GM19043 (cell line): Measurements from ENCODE around the gene ESRRB.

Source experiments
- ATAC-seq: cut with Tn5 transposase; IDR thresholded peaks from one replicate; pipeline ENCODE4 v1.9.1; 2021; ENCODE audit warnings: low read depth; ENCODE audit not compliant: unreplicated experiment

Gene ESRRB

DNA sequence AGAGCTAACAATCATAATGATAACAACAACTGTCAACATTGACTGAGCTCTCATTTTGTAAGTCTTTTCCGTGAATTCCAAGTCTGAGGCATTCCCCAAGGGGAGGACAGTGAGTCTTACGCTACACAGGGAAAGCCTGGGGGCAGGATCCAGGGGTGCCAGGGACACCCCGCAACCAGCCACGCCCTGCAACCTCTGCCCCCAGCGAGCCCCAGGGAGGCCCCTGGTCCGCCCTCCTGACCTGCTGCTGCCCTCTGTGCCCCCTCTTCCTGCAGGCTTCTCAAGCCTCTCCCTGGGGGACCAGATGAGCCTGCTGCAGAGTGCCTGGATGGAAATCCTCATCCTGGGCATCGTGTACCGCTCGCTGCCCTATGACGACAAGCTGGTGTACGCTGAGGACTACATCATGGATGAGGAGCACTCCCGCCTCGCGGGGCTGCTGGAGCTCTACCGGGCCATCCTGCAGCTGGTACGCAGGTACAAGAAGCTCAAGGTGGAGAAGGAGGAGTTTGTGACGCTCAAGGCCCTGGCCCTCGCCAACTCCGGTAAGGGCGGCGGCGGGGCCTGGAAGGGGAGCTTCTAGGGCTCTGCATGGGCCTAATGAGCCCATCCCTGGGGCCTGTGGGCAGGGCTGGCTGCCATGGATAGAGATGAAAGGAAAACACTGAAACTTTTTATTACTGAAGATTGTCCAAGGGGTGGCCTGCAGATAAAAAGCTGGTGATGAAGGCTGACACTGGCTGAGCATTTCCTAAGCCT is 115.4 kb downstream of the ESRRB start:
- no peak for ATAC-seq

DNA sequence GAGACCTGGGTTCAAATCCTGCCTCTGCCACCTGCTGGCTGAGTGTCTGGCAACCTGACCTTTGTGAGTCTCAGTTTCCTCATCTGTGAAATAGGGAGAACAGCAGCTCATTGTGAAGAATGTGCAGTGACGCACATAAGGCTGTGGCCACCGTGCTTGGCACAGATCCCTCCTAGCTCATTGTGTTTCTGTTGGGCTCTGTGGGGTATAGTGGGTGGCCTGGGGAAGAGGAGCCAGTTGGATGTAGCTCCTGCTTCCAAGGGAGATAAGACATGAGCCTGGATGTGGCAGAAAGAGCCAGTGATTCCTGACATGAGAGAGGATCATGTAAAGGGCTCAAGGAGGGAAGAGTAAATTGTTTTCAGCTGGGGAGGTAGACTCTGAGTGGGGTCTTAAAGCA is 120.0 kb downstream of the ESRRB start:
- no peak for ATAC-seq

DNA sequence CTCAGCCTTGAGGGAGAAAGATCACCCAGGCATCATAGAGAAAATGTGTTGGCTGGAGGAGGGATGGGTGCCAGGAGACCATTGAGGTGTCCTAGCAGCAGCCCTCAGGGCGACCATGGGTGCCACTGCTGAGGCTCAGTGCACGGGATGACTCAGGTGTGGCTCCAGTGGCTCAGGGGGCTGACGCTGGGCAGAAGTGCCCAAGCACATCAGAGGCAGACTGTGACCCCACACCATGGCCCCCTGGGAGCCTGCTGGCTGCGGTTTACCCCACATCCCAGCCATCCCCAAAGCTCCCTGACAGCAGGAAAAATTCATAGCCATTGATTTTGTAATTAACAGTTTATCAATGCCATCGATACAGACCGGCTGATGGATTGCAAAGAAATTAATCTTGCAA is 120.7 kb downstream of the ESRRB start:
- no peak for ATAC-seq

DNA sequence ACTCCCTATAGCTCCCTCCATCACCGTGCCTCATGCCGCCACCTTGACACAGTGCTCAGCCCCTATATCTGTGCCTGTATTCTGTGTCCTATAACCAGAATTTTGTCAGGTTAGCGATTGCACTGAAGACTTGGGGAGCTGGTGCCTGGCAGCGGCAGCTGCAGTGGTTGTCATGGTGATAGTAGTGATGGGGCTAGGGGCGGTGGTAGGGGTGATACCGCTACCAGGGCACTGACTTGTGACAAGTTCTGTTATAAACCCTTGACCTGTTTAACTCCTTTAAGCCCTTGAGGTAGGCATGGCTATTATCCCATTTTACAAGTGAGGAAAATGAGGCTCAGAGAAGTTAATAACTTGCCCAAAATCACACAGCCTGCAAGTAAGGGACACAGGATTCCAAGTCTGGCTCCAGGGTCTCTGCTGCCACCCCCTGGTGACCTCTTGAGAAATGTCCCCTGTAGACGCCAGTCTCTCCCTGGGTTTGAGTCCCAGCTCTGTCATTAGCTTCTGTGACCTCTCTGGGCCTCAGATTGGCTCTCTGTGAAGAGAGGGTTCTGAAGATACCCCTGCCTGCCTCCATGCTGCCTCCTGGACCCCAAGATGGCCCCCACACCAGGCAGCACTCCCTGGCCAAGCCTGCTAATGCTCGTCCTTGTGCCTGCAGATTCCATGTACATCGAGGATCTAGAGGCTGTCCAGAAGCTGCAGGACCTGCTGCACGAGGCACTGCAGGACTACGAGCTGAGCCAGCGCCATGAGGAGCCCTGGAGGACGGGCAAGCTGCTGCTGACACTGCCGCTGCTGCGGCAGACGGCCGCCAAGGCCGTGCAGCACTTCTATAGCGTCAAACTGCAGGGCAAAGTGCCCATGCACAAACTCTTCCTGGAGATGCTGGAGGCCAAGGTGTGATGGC is 121.9 kb downstream of the ESRRB start:
- ATAC-seq, result no peak

DNA sequence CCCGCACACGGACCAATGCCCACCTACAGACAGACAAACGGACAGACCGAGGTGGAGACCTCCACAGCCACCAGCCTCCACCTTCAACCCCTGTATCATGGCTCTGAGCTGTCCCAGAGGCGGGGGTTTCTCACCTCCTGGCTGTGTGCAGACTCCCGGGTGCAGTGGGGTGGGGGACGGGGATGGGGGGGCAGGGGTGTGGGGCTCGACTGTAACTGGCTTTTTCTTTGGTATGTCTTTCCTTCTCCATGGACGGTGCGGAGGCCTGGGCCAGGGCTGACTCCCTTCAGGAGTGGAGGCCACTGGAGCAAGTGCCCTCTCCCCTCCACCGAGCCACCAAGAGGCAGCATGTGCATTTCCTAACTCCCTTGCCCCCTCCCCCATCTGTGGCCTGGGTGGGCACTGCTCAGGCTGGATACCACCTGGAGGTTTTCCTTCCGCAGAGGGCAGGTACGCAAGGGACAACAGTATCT is 122.6 kb downstream of the ESRRB start:
- no peak for ATAC-seq

DNA sequence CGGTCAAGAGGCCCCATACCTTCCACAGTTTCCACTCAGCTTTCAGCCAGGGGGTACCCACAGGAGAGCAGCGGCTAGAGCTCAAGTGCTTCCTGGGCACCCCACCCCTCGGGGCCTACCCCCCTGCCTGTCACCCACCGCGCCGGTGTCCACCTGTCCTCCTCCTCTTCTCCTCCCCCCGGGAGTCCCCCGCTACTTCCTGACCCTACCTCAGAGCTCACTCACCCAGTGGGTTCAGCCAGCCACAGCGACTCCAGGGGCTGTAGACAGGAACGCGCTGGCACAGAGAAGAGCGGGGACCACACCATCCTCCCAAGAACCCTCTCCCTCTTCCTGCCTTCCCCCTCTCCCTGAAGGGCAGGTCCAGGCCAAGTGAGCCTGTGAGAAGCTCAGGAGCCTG is 123.0 kb downstream of the ESRRB start:
- ATAC-seq, result no peak

DNA sequence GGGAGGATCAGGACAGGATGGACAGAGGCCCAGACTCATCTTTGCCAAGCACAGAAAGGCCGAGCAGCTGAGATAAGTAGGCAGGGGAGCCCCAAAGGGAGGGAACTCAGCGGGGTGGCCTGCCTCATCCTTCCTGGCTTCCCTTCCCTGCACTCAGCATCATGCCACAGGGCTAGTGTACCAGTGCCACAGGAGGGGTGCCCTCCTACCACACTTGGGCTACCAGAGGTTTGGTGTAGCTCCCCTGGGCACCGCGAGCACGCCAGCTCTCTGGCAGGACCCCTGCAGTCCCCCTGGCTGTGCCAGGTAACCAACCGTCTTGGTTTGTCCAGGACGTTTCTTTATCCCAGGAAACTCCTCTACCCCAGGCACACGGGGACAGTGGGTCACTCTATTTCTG is 123.5 kb downstream of the ESRRB start:
- ATAC-seq, result no peak

DNA sequence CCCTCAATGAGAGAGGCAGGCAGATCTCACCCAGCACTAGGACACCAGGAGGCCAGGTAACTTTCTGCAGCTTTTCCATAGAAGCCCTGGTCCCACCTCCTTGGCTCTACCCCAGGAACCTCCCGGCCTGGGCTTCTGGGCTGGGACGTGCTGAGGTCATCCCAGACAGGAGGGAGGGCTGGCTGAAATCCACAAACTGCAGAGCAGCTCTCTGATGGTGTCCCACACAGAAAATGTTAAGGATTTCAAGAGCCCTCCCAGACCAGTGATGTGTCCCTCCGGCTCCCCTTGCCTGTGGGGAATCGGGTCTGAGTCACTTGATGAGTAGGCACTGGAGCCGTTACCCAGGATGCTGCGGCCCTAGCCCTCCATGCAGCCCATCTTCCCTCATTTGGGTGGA is 124.1 kb downstream of the ESRRB start:
- no peak for ATAC-seq

DNA sequence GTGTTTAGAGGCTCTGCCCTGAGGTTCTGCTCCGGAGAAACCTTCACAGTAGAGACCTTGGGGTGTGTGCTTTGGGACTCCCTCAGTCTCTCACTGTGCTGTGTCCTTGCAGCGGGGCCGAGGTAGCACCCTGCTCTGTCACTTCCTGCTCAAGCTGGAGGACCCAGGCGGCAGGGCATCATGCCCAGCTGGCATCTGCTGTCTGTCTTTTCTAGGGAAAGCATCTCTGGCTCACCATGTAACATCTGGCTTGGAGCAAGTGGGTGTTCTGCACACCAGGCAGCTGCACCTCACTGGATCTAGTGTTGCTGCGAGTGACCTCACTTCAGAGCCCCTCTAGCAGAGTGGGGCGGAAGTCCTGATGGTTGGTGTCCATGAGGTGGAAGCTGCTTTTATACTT is 124.5 kb downstream of the ESRRB start:
- no peak for ATAC-seq

DNA sequence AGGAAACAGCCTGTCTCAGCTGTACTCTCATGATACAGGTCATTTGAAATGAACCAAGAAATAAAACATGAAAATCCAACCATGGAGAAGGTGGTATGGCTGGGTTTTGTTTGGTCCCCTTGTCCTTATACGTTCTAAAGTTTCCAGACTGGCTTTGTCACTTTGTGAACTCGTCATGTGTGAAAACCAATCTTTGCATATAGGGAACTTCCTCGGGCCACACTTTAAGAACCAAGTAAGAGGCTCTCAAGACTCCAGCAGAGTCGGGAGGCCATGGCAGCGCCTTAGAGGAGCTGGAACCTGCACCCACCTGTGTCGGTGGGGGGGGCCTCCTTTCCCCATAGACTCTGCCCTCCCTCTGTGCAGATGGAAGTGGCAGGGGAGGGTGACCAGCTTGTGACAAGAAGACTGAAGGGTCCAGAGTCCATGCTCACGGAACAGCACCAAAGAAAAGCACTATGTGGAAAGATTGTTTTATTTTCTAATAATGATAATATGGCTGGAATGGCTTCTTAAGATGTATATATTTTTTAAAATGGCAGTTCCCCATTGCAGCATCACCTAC is 125.3 kb downstream of the ESRRB start:
- ATAC-seq, result no peak

DNA sequence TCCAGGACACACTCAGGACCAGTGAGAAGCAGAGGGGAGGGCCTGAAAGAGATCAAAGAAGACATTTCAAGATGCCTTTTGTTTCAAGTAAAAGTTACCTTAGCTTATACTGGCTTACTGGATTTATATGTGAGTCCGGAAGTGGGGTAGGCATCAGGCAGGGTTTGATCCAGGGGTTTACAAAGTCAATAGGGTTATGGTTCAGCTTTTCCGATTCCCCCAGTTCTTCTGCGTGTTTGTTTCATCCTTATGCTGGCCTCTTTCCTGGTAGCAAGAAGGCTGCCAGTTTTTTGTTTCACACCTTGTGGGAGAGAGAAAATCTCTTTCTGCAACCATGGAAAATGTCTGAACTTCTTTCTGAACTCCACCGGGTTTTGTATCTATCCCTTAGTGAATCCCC is 126.3 kb downstream of the ESRRB start:
- no peak for ATAC-seq

DNA sequence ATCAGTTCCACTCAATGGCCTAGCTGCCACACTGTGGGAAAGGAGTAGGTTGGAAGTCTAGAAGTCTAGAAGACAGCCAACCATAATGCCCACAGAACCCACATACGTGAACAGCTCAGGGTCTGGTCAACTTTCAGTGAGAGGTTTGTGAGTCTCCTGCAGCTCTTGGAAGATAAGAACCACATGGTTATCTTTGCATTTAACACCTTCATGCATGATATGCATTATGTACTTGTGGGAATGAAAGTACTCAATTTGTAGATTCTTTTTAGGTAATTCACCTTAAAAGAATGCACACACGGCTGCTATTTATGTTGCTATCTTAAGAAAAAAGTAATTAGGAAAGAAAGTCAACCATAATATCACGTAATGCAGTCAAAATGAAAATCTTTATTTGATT is 126.7 kb downstream of the ESRRB start:
- ATAC-seq, result no peak

DNA sequence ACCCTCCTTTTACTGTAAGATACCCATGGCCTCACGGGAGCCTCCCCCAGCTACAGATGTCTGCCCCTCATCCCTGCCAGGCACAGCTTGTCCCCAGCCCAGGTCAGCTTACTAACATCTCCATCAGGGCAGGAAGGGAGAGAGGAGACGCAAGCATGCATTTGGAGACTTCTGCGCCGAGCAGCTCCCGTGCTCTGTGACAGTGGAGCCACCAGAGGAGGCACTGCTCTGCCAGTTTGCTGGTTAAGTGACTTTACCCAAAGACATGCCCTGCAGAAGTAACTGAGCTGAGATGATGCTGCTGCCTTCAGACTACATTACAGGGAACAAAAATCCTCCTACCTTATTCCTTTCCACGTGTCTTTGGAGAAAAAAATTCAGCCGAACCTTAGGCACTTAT is 133.4 kb downstream of the ESRRB start:
- no peak for ATAC-seq

DNA sequence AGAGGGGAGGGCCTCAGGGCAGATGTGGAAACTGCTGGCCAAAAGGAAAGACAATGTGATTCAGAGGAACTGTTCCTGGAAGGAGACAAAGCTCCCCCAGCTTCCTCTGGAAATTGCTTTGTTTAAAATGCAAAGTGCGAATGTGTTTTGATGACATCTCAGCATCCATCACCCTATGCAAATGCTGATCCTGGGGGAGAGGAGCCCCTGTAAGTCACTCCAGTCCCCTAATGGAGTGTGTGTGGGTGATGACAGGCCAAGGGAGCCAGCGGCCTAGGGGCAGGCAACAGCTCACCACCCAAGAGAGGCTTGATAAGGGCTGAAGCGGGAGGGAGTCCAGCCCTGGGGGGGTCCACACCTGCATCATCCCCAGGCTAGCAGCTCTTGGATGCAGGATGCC is 134.2 kb downstream of the ESRRB start:
- ATAC-seq, result no peak

DNA sequence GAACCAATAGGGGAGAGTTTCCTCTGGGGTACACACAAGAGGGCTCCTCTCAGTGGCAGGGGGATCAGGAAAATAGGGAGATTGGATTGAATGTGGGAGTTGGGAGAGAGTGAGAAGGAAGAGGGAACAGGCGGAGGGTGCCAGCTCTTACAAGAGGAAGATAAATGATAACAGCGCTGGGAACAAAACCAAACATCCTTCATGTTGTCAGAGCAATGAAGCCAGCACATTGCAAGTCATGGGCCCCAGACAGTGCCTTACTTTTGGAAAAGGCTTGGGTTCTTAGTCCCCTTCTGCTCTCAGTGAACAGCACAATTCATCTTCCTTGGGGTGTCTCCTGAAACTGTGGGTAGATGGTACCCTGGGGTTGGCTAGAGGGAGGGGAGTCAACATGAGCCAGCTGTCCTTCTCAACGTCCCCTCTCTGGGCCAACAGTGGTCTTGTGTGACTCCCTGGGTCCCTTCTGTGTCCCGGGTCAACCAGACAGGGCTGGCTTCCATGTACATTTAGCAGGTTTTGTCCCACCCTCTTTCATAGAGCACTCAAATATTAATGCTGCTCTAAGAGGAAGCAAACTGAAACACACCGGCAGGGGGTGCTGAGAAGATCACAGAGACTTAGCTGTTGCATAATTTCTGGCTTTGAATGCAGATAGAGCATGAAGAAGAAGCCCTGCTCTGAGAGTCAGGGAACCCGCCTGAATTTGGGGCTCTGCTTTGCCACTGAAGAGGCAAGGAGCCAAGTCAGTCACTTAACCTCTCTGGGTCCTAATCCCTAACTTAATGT is 138.5 kb downstream of the ESRRB start:
- no peak for ATAC-seq

DNA sequence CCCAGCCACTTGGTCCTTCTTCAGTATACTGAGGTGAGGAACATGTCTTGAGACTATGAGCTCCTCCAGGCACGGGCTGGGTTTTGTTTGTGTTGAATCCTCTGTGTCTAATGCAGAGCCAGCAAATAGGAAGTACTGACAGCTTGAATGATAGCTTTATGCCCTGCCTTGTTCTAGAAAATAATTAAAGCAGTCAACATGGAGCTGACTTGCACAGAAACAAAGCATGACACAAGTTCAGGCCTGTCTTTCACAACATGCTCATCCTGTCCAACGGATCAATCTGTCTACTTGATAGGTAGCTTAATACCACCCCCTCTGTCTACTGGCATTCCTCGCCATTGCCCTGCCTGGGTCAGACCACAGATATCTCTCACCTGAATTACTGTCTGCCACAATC is 140.9 kb downstream of the ESRRB start:
- ATAC-seq, result no peak

DNA sequence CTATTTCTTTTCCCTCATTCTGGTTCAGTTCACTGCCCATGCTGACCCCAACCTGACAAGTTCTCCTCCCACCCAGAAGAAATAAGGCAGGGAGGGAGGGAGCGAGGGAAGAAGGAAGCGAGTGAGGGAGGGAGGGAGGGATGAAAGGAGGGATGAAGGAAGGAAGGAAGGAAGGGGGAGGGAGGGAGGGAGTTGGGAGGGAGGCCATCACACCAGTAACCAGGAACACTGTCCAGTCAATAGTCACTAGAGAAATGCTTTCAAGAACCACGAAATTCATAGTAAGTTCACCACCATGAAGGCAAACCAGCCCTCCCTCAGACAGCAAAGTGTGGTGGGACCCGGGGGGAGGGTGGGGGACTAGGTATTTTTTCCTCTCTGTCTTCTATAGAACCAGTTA is 142.4 kb downstream of the ESRRB start:
- ATAC-seq, result no peak

DNA sequence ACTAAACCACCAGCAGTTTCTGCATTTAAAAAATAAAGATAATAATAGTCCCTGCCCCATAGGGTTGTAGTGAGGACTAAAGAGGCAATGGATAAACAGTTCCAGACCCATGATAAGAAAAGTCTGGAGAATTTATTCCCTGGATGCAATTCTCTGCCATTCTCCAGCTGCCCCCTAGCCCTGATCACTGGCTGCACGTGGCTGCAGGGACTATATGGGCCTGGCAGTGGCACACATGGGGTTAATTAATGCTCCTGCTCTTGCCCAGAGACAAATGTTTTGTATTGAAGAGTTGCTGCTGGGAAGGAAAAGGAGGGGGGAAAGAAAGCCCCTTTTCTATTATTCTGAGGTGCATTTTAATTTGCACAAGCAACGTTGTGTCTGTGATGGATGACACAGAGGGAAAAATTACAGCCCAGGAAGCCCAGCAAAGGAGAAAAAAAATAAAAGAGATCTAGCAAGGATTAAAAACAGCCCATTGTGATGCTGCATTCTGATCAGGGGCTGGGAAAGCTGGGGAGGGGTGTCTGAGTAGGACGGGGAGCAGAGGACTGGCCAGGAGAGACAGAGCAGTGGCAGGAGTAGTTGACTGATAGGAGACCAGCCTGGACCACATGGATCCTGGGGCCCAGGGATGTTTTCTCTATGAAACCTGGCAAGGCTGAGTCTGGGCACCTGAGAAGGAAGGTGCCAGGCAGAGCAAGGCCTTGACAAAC is 149.3 kb downstream of the ESRRB start:
- ATAC-seq, result no peak

DNA sequence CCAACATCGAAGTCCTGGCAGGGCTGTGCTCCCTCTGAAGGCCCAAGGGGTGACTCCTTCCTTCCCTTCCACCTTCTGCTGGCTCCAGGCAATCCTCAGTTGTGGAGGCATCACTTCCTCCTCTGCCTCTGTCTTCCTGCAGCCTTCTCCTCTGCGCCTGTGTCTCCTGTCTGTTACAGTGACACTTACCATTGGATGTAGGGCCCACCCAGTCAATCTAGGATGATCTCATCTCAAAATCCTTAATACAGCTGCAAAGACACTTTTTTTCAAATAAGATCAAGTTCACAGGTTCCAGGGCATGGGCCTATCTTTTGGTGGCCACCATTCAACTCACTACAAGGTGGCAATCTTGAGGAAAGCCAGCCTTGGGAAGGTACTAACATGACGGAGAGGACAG is 155.1 kb downstream of the ESRRB start:
- no peak for ATAC-seq

DNA sequence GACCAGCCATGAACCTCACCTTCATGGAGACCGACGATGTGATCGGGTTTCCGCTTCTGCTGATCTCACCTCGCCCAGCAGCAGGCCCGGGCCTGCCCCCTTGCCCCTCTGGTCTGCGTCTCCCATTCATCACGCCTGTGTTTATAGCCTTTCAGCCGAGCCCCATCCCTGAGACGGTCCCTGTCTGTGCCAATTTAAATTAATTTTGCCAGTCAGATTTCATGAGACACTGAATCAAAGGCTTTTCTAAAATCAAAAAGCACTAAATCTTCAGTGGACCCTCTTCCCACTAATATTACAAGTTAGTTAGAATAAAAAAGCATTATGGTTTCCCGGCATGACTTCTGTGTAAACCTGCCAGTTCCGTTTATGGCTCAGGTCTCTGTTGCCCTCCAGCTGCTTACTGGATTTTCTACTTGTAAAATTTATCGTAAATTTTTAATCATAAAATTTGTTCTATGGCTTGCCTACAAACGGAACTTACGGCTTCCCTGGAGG is 155.9 kb downstream of the ESRRB start:
- ATAC-seq, result no peak
